Testis (tissue), 3 donors: ENCODE results near the gene PRKCI. TPM values are rescaled to one million over a fixed set of nuclear protein-coding genes. Genes with fewer than 3 reads are reported as not detected.

Source experiments
- DNase-seq: peaks from one replicate; pipeline ENCODE4 v3.0.0-alpha.2; 2019
- H3K27ac ChIP-seq, 2 donors: fragments of 200-600 bp; sonication (generic); one replicate each; pipeline ENCODE4 v1.5.1; 2019
- H3K27me3 ChIP-seq: fragments of 200-600 bp; sonication (generic); one replicate; pipeline ENCODE4 v1.5.1; 2019
- H3K36me3 ChIP-seq: fragments of 200-600 bp; sonication (generic); one replicate; pipeline ENCODE4 v1.5.1; 2017; ENCODE audit warnings: low read depth; ENCODE audit errors: missing control alignments
- H3K4me1 ChIP-seq: fragments of 200-600 bp; sonication (generic); one replicate; pipeline ENCODE4 v1.5.1; 2019
- H3K4me3 ChIP-seq, 2 donors: fragments of 200-600 bp; sonication (generic); one replicate each; pipeline ENCODE4 v1.5.1; 2017 to 2019
- H3K9me3 ChIP-seq: fragments of 200-600 bp; sonication (generic); one replicate; pipeline ENCODE4 v1.5.1; 2017
- POLR2A ChIP-seq: fragments of 450-650 bp; IDR thresholded peaks from one replicate; pipeline ENCODE4 v1.6.1; 2017; ENCODE audit warnings: antibody characterized with exemption, mild to moderate bottlenecking, moderate library complexity
- WGBS, 2 donors: methylation state at CpG; one replicate each; pipeline ENCODE4 v1.1.5; 2018; 5-methylcytosine and 5-hydroxymethylcytosine counted together
- intact Hi-C: fragments of 100-400 bp; cut with DNase I; formaldehyde crosslinking; loops from one replicate; pipeline ENCODE4 v1.15.1; 2023; ENCODE audit warnings: low total_unique reads
- polyA plus RNA-seq: library from polyadenylated mRNA; stranded (reverse); fragments of 350-450 nt; fragmentation: Illumina TruSeq; extraction: RNeasy Lipid Tissue Mini Kit (QIAGEN cat#74804); gene quantifications from one replicate; pipeline ENCODE4 v1.2.3, GENCODE V29; 2014; ENCODE audit warnings: low read depth, low replicate concordance; ENCODE audit not compliant: insufficient read depth
- total RNA-seq, 2 donors: library from RNA; depleted of rRNA; stranded (reverse); fragments of >200 nt; gene quantifications; one replicate each; pipeline ENCODE4 v1.2.3, GENCODE V29; 2016
- TF ChIP-seq, protein P1 (sequence below), 3 experiments: fragments of 450-650 bp in 2 of 3; fragments of 200-600 bp in 1 of 3; sonication (generic) in 1 of 3; IDR thresholded peaks; one replicate each; pipeline ENCODE4 v1.5.1; 2016 to 2019; ENCODE audit warnings: antibody characterized with exemption in 3 of 3, mild to moderate bottlenecking in 2 of 3, moderate library complexity in 1 of 3

Gene PRKCI
- total and polyA plus RNA-seq, 3 donors from 2014 or later = 25.6 to 100 (median 96.5) TPM

- Histone ChIP-seq H3K4me1 (peaks cover 6% of the 10 kb centered on the region), H3K9me3 (no peaks in the 10 kb centered on the region), H3K4me3 (no peak overlapping the region), H3K27me3 (no peaks in the 10 kb centered on the region), H3K36me3 (no peaks in the 10 kb centered on the region), H3K27ac (no peak overlapping the region)
- intact Hi-C loops = no loop called here
- WGBS, 2 donors = 78 to 86% methylated on average over 6 of the region's 6 CpGs
- TF ChIP-seq, protein P1, sequence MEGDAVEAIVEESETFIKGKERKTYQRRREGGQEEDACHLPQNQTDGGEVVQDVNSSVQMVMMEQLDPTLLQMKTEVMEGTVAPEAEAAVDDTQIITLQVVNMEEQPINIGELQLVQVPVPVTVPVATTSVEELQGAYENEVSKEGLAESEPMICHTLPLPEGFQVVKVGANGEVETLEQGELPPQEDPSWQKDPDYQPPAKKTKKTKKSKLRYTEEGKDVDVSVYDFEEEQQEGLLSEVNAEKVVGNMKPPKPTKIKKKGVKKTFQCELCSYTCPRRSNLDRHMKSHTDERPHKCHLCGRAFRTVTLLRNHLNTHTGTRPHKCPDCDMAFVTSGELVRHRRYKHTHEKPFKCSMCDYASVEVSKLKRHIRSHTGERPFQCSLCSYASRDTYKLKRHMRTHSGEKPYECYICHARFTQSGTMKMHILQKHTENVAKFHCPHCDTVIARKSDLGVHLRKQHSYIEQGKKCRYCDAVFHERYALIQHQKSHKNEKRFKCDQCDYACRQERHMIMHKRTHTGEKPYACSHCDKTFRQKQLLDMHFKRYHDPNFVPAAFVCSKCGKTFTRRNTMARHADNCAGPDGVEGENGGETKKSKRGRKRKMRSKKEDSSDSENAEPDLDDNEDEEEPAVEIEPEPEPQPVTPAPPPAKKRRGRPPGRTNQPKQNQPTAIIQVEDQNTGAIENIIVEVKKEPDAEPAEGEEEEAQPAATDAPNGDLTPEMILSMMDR (IDR thresholded peaks at IDR 0.05) = no peak
- TF ChIP-seq POLR2A = no peak
- DNase-seq = no peak
These were observed 14.5 kb upstream of the PRKCI start for GRCh38 chr3:170207717-170208116.

GRCh38 chr3:170211668-170212067 lies 10.6 kb upstream of the PRKCI start:
- intact Hi-C loops = no loop called here
- Histone ChIP-seq H3K4me3 (no peak overlapping the region), H3K36me3 (no peaks in the 10 kb centered on the region), H3K27me3 (no peaks in the 10 kb centered on the region), H3K27ac (no peak overlapping the region), H3K4me1 (no peaks in the 10 kb centered on the region), H3K9me3 (no peaks in the 10 kb centered on the region)
- WGBS, 2 donors = 91 to 100% methylated on average over 1 of the region's 1 CpG
- TF ChIP-seq, protein P1 (IDR thresholded peaks at IDR 0.05) = no peak
- TF ChIP-seq POLR2A = no peak
- DNase-seq = no peak

DNA sequence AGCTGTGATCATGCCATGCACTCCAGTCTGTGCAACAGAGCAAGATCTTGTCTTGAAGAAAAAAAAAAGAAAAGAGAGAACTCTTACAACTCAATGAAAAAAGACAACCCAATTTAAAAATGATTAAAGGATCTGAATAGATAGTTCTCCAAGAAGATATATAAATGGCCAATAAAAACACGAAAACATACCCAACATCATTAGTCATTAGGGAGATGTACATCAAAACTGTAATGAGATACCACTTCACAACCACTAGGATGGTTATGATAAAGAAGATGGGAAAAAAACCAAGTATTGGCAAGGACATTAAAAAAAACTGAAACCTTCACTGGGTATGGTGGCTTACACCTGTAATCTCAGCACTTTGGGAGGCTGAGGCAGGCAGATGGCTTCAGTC lies 2.4 kb upstream of the PRKCI start:
- no peaks in the 10 kb centered on the region for H3K4me1 ChIP-seq
- intact Hi-C loops = no loop called here
- DNase-seq = no peak
- H3K27ac ChIP-seq = no peak overlapping the region
- 88 to 100% methylated on average over 1 of the region's 1 CpG for WGBS, 2 donors
- H3K9me3 ChIP-seq = no peaks in the 10 kb centered on the region
- TF ChIP-seq POLR2A = no peak
- TF ChIP-seq, protein P1 (IDR thresholded peaks at IDR 0.05) = no peak
- no peaks in the 10 kb centered on the region for H3K36me3 ChIP-seq
- no peak overlapping the region for H3K4me3 ChIP-seq
- H3K27me3 ChIP-seq = no peaks in the 10 kb centered on the region

- WGBS, 2 donors = 58 to 60% methylated on average over 4 of the region's 4 CpGs
- intact Hi-C loops = no loop called here
- Histone ChIP-seq H3K27me3 (no peaks in the 10 kb centered on the region), H3K36me3 (no peaks in the 10 kb centered on the region), H3K27ac (no peak overlapping the region), H3K4me1 (no peaks in the 10 kb centered on the region), H3K4me3 (no peak overlapping the region), H3K9me3 (no peaks in the 10 kb centered on the region)
- no peak for TF ChIP-seq POLR2A
- TF ChIP-seq, protein P1 (IDR thresholded peaks at IDR 0.05) = no peak
- DNase-seq = no peak
These were observed 1.4 kb upstream of the PRKCI start for GRCh38 chr3:170220871-170221270.
